NCI-H748 (cell line): ENCODE data around the gene AADAC.
"Not testable (repeated sequence)": the region's sequence is repeated elsewhere in the genome, so short reads cannot be mapped to it uniquely, and the experiment has no call there.

Source experiments
- DNase-seq: peaks from one replicate; lab custom pipeline; 2025; ENCODE audit not compliant: unreplicated experiment; lab: John Stamatoyannopoulos, UW

The AADAC gene

DNA sequence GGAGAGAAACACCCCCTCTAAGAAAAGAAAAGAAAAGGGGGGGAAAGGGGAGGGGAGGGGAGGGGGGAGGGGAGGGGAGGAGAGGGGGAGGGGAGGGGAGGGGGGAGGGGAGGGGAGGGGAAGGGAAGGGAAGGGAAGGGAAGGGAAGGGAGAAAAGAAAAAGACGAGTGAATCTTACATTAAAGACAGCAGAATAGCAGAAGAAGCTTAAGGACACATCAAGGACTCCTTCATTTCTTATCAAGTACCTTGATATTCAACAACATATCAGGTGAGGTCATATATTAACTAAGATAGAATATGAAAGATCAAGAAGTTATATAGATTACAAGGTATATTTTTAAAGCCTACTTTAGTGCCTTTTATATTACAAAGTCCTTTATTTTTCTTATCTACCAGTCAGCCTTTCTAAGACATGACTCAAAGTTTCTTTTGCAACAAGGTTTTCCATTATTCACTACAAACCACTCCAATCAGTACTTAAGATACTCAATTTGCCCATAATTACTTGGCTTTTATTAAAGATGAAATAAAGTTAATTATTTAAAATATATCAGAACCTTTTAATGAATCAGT, 17.7 kb upstream of the AADAC start:
- no peak for DNase-seq

DNA sequence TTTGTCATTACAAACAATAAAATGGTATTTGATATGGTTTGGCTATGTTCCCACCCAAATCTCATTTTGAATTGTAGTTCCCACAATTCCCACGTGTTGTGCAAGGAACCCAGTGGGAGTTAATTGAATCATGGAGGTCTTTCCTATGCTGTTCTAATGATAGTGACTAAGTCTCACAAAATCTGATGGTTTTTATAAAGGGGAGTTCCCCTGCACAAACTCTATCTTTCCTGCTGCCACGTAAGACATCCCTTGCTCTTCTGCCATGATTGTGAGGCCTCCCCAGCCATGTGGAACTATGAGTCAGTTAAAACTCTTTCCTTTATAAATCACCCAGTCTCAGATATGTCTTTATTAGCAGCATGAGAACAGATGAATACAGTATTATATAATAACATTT, 15.4 kb upstream of the AADAC start:
- DNase-seq = no peak

DNA sequence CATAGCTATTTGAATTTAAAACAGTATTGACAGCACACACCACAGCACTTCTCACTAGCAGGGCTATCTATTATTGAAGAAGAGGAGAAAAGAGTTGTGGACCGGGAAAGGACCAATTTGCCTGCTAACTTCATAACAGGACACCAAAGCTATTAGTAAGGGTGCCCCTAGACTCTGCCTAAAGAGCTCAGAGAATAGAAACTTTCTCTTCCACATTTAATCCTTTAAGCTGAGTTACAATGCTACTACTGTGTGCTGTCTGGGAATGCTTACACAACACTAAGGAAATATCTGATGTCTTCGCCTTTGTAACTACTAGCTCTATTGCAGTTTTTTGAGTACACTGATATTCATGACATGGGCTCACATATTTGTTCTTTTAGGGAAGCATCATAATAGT, 13.5 kb upstream of the AADAC start:
- DNase-seq = no peak

DNA sequence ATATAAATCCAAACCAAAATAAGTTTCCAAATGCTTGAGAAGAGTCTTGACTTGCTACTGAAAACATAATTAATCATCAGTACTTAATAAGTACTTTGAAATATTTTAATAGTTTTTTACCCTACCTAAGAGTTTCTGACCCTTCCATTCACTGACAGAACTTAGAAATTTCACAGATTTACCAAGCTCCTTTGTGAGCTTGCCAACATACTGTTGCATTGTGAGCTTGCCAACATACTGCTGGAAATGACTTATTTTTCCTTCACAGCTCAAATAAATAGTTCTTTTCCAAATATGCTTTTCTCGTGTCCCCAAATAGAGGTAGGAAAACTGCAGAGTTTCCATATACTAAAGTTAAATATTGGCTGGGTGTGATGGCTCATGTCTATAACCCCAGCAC, 9.6 kb upstream of the AADAC start:
- no peak for DNase-seq

DNA sequence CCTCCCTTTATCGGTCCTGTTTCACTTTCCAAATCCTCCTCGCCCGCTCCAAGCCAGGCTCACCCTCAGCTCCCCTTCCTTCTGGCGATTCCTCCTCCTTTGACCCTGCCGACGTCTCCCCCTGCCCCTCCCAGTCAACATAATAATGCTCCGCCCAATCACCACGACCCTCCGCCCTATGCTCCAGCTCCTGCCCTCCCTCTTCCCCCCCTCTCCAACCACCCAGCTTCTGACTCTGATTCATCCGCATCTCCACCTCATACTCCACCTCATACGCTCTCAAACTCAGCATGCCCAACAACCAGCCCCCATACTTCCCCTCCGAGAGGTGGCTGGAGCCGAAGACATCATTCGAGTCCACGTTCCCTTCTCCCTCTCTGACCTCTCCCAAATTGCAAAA, 7.1 kb upstream of the AADAC start:
- no peak for DNase-seq

DNA sequence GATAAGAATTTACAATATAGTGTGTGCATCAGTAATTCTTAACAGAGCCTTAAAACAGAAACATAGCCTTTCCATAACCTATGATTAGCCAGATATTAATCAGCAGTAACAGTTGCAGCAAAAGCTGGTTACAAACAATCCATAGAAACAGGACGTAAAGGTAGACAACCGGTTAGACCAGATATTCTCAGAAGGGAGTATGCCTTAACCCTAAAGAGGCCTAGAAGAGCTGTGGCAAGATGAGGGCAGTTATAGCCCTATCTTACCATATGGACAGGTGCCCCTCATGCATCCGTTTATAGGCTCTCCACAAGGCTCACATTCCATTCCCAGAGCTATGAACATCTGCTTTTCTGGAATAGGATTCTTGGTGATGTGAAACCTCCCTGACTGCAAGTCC, 5.0 kb upstream of the AADAC start:
- not testable (repeated sequence) for DNase-seq

DNA sequence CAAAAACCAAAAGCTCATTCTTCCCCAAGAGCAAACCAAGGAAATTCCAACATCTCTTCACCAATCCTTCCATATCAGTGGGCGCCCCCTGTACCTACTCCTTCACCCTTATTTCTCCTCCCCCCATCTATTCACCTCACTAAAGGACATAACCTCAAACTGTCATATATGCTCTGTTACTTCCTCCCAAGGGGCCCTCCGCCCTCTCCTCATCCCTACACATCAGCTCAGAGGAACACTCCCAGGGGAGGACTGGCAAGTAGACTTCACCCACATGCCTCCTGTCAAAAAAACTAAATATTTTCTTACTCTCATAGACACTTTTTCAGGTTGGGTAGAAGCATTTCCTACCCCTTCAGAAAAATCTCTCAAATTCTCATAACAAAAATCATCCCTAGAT, 2.4 kb upstream of the AADAC start:
- no peak for DNase-seq

DNA sequence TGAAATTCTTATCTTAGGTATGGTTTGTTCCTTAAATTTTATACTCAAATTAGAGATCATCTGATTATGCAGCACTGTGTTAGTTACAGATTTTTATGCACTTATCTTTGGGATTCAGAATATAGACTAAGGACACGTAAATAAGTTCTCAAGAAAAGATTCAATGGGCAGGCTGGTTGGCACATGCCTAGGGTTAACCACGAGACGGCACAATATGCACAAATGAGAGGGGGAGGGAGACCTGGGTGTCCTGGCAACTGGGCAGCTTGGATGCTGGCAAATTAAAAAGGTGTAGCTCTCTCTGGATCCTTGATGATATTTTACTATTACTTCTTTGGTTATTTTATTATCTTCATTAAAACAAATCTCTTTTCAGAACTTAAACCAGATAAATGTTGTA, 672 bp downstream of the AADAC start:
- DNase-seq = no peak

DNA sequence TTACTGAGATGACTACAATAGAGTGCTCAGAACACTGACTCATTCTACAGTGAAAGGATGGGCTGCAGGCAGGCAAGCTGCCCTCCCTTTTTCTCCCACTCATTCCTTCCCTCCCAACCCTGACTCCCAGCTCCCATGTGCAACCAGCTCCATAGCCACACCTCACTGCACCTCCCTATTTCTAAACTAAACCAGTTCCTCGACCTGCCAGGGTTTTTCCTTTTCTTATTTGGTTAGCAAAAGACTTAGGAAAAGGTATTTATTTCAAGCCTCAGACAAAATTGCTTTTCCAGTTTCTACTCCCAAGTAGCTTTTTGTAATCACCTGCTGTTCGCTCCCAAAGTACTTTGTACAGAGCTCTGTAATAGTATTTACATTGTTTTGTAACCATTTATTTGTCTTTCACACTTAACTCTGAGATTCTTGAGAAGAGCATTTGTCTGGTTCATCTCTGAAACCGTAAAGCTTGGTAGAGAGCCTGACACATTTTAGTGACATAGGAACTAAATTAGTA, 2.2 kb downstream of the AADAC start:
- DNase-seq = peak; percentile 46

DNA sequence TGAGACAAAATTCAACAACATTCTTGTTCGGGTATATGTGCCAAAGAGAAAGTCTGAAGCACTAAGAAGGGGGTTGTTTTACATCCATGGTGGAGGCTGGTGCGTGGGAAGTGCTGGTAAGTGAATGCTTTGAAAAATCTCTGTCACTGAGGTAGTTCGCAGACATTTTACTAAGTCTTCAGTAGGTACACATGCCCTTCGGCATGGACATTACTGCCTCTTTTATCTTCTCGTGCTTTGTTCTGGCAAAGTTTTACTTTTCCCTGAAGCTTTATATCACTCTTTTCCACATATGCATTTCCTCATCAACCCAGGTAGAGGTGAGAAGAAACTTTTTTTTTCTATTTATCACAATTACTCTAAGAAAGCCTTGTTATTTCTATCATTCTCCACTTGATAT, 3.6 kb downstream of the AADAC start:
- no peak for DNase-seq

DNA sequence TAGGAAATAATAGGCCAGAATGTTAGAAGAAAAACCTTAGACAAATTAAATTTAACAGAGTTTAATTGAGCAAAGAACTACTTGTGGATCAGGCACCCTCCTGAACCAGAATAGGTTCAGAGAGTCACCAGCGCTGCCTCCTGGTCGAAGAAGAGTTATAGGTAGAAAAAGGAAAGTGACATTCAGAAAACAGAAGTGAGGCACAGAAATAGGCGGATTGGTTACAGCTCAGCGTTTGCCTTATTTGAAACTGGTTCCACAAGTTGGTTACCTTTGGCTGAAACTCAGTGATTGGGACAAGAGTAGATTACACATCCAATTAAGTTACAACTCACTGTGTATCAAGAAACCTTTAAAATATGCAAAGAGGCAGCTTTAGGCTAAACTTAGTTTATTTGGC, 4.4 kb downstream of the AADAC start:
- no peak for DNase-seq

DNA sequence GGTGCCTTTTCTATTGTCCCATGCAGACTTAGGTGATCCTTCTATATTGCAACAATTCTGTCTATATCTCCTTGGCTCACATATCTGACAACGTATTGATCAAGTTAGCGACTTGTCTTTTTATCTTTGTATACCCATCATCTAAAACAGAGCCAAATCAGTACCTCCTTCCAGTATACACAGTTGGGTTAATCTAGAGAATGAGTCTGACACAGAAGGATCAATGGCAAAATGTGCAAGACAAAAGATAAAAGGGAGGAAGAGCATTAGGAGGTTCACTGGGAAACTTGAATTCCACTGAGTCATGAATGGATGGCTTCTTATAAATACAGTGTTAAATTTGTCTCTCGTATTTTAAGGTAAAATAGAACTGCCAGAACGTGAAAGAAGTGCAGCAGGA, 6.0 kb downstream of the AADAC start:
- DNase-seq = no peak

DNA sequence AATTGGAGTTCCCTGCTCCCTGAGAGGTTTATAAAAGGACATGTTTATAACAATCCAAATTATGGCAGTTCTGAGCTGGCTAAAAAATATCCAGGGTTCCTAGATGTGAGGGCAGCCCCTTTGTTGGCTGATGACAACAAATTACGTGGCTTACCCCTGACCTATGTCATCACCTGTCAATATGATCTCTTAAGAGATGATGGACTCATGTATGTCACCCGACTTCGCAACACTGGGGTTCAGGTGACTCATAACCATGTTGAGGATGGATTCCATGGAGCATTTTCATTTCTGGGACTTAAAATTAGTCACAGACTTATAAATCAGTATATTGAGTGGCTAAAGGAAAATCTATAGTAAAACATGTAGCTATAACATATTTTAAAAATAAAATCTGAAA, 13.9 kb downstream of the AADAC start:
- no peak for DNase-seq

DNA sequence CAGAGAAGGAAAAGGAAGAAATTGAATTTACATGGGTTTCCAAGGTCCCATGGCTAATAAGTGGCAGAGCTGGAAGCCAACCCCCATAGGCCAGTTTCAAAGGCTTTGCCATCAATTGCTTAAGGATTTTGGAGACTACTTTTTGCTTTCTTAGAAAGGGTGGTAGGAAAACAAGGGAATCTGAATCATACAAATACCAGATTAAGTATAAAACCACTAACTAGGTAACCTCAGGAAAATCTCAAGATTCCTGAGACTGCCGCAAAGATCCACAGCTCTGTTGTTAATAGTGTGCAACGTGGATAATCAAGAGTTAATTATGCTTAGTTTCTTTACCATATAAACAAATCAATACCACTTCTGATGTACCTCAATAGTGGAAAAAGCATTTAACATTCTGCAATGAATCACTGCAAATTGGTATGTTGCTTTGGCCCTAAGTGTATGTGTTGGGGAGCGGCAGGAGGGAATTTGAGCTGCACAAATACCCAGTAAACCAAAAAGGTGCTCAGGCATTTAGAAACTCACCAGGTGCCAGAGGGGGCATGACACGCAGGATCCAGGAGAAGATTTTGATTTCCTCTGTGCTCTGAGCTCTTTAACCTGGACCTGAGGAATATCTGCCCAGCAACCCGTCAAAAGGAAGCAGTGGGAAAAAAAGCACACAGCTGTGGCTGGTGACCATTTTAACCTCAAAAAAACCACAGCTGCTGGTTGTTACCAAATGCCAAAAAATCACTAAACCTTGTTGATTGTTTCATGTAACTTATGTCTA, 22.0 kb downstream of the AADAC start:
- no peak for DNase-seq

DNA sequence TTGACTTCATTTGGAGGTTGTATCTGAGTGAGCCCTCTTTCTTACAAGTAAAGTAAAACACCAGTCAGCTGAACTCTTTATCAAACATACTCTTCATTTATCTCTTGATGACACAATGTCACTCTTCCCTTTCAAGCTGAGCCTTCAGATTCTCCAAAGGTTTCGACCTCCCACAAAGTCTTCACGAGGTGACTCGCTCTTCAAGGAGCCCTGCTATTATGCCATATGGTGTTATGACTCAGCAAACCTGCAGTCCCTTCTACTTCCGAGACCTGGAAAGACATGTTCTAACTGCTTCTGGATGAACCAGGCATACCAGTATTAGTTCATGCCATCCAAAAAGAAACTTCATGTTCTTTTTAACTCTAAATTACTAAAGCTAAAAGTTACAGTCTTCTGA, 23.1 kb downstream of the AADAC start:
- no peak for DNase-seq

DNA sequence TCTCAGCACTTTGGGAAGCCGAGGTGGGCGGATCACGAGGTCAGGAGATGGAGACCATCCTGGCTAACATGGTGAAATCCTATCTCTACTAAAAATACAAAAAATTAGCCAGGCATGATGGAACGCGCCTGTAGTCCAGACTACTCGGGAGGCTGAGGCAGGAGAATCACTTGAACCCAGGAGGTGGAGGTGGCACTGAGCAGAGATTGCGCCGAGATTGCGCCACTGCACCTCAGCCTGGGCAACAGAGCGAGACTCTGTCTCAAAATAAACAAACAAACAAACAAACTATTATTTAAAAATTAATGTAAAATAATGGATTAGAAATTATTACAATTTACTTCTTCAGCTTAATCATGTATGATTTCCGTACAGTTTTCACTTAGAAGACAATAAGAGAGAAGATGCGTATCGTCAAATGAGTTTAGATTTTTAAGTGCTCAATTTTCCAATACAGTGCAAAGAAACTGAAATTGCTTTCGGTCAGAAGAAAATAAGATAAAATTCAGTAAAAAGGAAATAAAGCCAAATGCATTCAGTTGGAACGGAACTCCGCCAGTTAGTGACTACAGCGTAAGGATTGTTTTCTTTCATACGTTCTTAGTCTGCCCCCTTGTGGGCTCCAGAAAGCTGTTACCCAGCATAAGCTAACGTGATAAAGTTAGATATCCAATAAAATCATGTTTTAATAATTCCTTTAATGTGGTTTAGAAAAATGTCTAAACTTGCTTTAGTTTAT, 24.8 kb downstream of the AADAC start:
- DNase-seq = peak; percentile 70

DNA sequence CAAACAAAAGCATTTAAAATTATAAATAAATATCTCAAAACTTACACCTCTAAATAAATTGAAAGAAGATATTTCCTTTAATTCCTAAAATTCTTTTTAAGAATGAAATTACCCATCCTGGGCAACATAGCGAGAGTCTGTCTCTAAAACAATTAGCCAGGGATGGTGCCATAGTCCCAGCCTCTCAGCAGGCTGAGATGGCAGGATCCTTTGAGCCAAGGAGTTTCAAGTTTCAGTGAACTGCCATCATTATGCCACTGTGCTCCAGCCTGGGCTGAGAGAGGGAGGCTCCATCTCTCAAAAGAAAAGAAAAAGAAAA, 25.4 kb downstream of the AADAC start:
- DNase-seq = peak; percentile 27

DNA sequence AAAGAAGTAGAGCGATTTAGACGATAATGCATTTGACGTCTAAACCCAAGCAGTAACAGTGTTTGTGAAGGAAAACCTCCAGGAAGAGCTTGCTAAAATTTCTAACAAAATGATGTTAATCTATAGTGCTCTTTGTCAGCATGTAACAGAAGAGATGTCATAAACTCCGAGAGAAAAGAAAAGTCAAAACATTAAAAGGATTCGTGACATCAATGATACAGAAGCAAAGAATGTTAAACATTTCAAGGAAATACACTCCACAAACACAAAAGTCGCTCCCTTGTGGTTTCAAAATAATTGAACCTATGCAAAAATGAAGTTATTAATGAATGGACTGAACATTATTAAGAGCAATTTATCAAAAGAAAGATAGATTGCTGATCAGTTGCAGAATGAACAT, 27.9 kb downstream of the AADAC start:
- DNase-seq = no peak

DNA sequence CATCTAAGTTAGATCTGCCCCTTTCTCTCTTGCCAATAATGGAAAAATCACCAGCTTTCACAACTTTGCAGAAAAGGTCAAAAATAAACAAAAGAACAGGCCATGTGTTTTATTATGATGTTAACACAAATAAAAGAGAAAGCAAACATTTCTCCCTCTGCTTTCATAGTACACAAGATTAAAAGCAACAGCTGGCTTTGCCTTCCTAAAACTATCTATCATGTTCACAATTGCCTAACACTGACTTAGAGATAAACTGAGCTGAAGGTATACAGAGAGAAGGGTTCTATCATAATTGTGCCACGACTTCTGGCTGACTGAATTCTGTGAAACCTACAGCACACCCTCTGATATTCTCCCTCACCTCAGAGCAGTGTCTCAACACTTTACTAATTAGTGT, 29.4 kb downstream of the AADAC start:
- peak; percentile 84 for DNase-seq

DNA sequence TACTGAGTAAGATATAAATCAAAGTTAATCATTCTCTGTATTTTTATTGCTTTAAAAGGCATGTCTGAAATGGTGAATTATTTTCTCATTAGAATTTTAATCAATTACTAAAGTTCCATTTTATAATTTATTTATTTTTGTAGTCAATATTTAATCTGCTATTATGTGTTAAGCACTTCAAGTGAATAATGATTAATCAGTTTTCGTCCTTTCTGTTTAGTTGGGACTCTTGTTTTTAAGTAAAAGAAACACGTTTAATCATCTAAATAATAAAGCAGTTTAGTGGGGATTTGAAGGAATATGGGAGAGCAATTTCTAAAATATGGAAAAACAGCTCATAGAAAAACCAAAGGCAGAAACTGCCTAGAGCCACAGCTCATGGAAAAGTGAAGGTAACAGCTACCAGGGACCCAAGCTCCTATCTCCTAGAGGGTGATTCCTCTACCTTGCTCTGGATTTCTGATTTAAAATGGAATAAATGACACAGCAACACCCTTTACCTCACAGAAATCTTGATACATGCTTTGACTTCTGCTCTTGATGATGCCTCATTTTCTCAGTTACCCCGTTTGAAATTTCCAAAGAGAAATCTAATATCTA, 31.5 kb downstream of the AADAC start:
- no peak for DNase-seq

DNA sequence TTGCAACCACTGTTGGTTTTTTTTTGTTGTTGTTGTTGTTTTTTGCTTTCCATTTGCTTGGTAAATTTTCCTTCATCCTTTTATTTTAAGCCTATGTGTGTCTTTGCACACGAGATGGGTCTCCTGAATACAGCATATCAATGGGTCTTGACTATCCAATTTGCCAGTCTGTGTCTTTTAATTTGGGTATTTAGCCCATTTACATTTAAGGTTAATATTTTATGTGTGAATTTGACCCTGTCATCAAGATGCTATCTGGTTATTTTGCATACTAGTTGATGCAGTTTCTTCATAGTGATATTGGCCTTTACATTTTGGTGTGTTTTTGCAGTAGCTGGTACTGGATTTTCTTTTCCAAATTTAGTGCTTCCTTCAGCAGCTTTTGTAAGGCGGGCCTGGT, 36.1 kb downstream of the AADAC start:
- not testable (repeated sequence) for DNase-seq
